Sigmoid colon (tissue), 7 donors: ENCODE results near the gene PIMREG. TPM values are rescaled to one million over a fixed set of nuclear protein-coding genes. Genes with fewer than 3 reads are reported as not detected.

Experiments
- DNase-seq: peaks from one replicate; pipeline ENCODE4 v3.0.0-alpha.2; 2019
- H3K27ac ChIP-seq, 4 donors: fragments of 200-600 bp; sonication (generic); one replicate each; pipeline ENCODE4 v1.5.1; 2016 to 2019; ENCODE audit warnings: mild to moderate bottlenecking in 1 of 4
- H3K27me3 ChIP-seq, 3 donors: fragments of 200-600 bp; sonication (generic); one replicate each; pipeline ENCODE4 v1.5.1; 2019; ENCODE audit warnings: mild to moderate bottlenecking in 1 of 3
- H3K36me3 ChIP-seq, 4 donors: fragments of 200-600 bp; sonication (generic); one replicate each; pipeline ENCODE4 v1.5.1; 2016 to 2019
- H3K4me1 ChIP-seq, 4 donors: fragments of 200-600 bp; sonication (generic); one replicate each; pipeline ENCODE4 v1.5.1; 2017 to 2019
- H3K4me3 ChIP-seq, 4 donors: fragments of 200-600 bp; sonication (generic); one replicate each; pipeline ENCODE4 v1.5.1; 2017 to 2019; ENCODE audit warnings: mild to moderate bottlenecking in 2 of 4, moderate library complexity in 1 of 4
- H3K9me3 ChIP-seq, 4 donors: fragments of 200-600 bp in 3 of 4; sonication (generic) in 3 of 4; one replicate each; pipeline versions ENCODE4 v1.5.1 to v1.6.1; 2013 to 2019
- EP300 ChIP-seq, 4 donors: sonication (generic); formaldehyde crosslinking; IDR thresholded peaks; one replicate each; pipeline ENCODE4 v1.6.1; 2017; ENCODE audit warnings: antibody characterized with exemption in 4 of 4
- POLR2A ChIP-seq, 2 donors: fragments of 450-650 bp; IDR thresholded peaks; one replicate each; pipeline ENCODE4 v1.6.1; 2016; ENCODE audit warnings: antibody characterized with exemption in 2 of 2, mild to moderate bottlenecking in 2 of 2, moderate library complexity in 2 of 2
- POLR2AphosphoS5 ChIP-seq, 4 donors: sonication (generic); formaldehyde crosslinking; IDR thresholded peaks; one replicate each; pipeline ENCODE4 v1.6.1; 2017; ENCODE audit warnings: antibody characterized with exemption in 4 of 4
- WGBS, 2 donors: extraction: QIAGEN DNeasy Blood & Tissue Kit; methylation state at CpG; one replicate each; pipeline ENCODE4 v1.1.7; 2013; 5-methylcytosine and 5-hydroxymethylcytosine counted together
- intact Hi-C: fragments of 100-400 bp; cut with DNase I; formaldehyde crosslinking; loops from one replicate; pipeline ENCODE4 v1.15.1; 2023
- polyA plus RNA-seq, 3 donors: library from polyadenylated mRNA; stranded (reverse); fragments of 200-250 nt; gene quantifications; one replicate each; pipeline ENCODE4 v1.2.3, GENCODE V29; 2013
- total RNA-seq, 4 donors: library from RNA; depleted of rRNA; stranded (reverse); fragments of >200 nt; gene quantifications; one replicate each; pipeline ENCODE4 v1.1.0, GENCODE V29; 2016
- TF ChIP-seq, protein P1 (sequence below), 4 experiments: fragments of 450-650 bp in 3 of 4; fragments of 200-600 bp in 1 of 4; IDR thresholded peaks; one replicate each; pipeline ENCODE4 v1.5.1; 2016 to 2019; ENCODE audit warnings: antibody characterized with exemption in 4 of 4, mild to moderate bottlenecking in 3 of 4, moderate library complexity in 2 of 4
- donor health status: healthy with polysubstance abuse.
- donor health status: Bipolar disorder and iron deficiency.
- donor health status: healthy.

Gene PIMREG
- total and polyA plus RNA-seq, 7 donors = 2.5 to 7.8 TPM; not detected in 5

DNA sequence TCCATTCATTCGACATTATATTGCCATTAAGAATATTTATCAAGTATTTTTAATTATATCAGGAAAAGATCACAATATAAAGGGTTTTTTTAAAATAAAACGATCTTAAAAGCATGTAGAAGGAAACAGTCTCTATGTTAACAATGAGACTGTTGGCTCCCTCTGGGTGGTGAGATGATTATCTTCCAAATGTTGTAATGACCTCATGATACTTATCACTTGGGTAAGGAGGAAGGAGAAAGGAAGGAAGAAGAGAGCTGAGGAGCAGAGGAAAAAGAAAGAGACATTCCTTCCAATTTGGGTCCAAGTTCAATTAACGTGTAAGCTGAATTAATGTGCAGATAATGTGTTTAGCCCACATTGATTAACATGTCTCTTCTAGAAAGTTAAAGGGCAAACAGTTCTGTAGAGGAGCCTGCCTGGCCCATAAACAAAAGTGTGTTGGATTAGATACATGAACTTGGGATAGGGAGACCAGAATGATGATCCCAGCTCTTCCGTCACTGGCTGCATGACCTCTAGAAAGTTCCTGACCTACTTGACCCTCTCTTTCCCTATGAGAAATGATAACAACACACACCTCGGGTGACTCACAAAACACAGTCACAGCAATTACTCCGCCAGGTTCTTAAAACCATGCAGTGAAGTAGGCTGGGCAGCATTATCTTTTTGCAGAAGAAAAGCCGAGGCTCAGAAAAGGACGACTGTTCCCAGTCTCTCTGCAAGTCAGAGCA, 32.0 kb downstream of the PIMREG start:
- peak overlapping the region in 3 of 4 donors; percentile 52 to 68 (median 57) for H3K27ac ChIP-seq
- TF ChIP-seq, protein P1, sequence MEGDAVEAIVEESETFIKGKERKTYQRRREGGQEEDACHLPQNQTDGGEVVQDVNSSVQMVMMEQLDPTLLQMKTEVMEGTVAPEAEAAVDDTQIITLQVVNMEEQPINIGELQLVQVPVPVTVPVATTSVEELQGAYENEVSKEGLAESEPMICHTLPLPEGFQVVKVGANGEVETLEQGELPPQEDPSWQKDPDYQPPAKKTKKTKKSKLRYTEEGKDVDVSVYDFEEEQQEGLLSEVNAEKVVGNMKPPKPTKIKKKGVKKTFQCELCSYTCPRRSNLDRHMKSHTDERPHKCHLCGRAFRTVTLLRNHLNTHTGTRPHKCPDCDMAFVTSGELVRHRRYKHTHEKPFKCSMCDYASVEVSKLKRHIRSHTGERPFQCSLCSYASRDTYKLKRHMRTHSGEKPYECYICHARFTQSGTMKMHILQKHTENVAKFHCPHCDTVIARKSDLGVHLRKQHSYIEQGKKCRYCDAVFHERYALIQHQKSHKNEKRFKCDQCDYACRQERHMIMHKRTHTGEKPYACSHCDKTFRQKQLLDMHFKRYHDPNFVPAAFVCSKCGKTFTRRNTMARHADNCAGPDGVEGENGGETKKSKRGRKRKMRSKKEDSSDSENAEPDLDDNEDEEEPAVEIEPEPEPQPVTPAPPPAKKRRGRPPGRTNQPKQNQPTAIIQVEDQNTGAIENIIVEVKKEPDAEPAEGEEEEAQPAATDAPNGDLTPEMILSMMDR (IDR thresholded peaks at IDR 0.05) = no peak
- no peak overlapping the region for H3K4me3 ChIP-seq
- intact Hi-C loops = no loop called here
- H3K4me1 ChIP-seq = peaks cover 0 to 25% (median 0%) of the 10 kb centered on the region in 4 donors
- WGBS, 2 donors = 77 to 78% methylated on average over 8 of the region's 8 CpGs
- H3K36me3 ChIP-seq = no peaks in the 10 kb centered on the region
- DNase-seq = no peak
- no peaks in the 10 kb centered on the region for H3K9me3 ChIP-seq
- no peaks in the 10 kb centered on the region for H3K27me3 ChIP-seq

DNA sequence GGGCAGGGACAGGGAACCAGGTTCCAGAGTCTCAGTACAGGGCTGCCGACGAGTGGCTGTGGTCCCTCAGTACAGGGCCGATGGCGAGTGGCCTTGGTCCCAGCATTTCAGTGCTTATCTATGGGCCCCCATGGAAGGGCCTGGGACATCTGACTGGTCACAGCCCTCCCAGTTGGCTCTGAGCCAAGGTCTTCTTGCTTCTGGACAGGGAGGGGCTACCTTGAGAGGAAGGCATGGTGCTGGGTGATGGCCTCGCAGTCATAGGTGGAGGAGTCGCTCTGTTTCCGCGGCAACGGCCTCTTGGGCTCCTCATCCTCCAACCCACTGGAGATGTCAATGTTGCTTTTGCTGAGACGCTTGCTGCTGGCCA, 32.5 kb downstream of the PIMREG start:
- 91 to 93% methylated on average over 10 of the region's 10 CpGs for WGBS, 2 donors
- Histone ChIP-seq H3K27ac (peak overlapping the region in 2 of 4 donors; percentile 57 to 68), H3K4me3 (no peak overlapping the region), H3K36me3 (no peaks in the 10 kb centered on the region), H3K4me1 (peaks cover 0 to 25% (median 0%) of the 10 kb centered on the region in 4 donors), H3K27me3 (no peaks in the 10 kb centered on the region), H3K9me3 (no peaks in the 10 kb centered on the region)
- TF ChIP-seq, protein P1 (IDR thresholded peaks at IDR 0.05) = no peak
- TF ChIP-seq POLR2A (IDR thresholded peaks at IDR 0.05) (no peak), POLR2AphosphoS5 (IDR thresholded peaks at IDR 0.05) (no peak), EP300 (IDR thresholded peaks at IDR 0.05) (no peak)
- intact Hi-C loops = no loop called here
- no peak for DNase-seq

DNA sequence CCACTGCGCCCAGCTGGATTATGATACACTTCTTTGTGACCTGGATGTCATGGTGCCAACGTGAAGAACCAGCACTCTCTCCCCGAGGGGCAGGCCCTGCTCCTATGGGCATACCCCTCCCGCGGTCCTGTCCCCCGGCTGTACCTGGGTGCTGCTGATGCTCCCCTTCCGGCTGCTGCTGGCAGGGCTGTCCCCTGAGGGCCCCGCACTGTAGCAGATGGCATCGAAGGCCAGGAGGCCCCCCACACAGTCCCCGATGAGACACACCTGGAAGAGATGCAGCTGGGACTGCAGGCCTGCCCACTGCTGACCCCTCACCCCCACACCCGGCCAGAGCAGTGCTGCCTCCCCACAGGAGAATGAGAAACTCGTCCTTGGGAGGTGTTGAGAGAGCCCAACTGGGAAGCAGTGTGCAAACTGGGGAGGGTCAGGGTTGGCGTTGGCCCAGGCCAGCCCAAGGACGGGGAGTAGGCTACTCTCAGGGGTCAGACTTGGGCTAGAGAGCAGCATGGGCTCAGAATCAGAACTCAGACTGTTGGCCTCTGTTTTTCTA, 33.7 kb downstream of the PIMREG start:
- TF ChIP-seq, protein P1 (IDR thresholded peaks at IDR 0.05) = no peak
- no peak for TF ChIP-seq POLR2A (IDR thresholded peaks at IDR 0.05)
- no peak for TF ChIP-seq POLR2AphosphoS5 (IDR thresholded peaks at IDR 0.05)
- no peak for TF ChIP-seq EP300 (IDR thresholded peaks at IDR 0.05)
- no peak overlapping the region for H3K4me3 ChIP-seq
- H3K9me3 ChIP-seq = no peaks in the 10 kb centered on the region
- peaks cover 0 to 23% (median 0%) of the 10 kb centered on the region in 4 donors for H3K4me1 ChIP-seq
- WGBS, 2 donors = 90 to 91% methylated on average over 14 of the region's 14 CpGs
- no peaks in the 10 kb centered on the region for H3K36me3 ChIP-seq
- intact Hi-C loops = no loop called here
- no peak for DNase-seq
- H3K27me3 ChIP-seq = no peaks in the 10 kb centered on the region
- no peak overlapping the region for H3K27ac ChIP-seq

DNA sequence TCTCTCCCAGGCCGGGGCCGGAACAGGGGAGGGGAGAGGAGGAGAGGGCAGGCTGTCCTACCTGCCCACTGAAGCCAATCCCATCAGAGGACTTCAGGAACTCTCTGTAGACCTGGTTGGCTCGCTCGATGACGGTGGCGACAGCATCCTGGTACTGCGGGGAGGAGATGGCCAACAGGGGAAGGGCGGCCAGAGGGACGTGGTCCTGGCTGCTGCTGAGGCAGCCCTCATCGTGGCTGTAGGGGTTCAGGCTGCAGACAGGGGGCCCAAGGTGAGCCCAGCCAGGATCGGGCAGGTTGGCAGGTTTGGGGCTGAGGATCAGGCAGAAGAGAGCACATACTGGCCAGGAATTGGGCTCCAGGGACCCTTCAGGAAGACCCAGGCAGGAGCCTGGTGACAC, 34.2 kb downstream of the PIMREG start:
- intact Hi-C loops = no loop called here
- no peaks in the 10 kb centered on the region for H3K27me3 ChIP-seq
- TF ChIP-seq, protein P1 (IDR thresholded peaks at IDR 0.05) = no peak
- TF ChIP-seq POLR2A (IDR thresholded peaks at IDR 0.05) (no peak), POLR2AphosphoS5 (IDR thresholded peaks at IDR 0.05) (no peak), EP300 (IDR thresholded peaks at IDR 0.05) (no peak)
- no peaks in the 10 kb centered on the region for H3K9me3 ChIP-seq
- peaks cover 0 to 17% (median 0%) of the 10 kb centered on the region in 4 donors for H3K4me1 ChIP-seq
- H3K27ac ChIP-seq = no peak overlapping the region
- no peak overlapping the region for H3K4me3 ChIP-seq
- H3K36me3 ChIP-seq = peaks cover 0 to 3% (median 0%) of the 10 kb centered on the region in 4 donors
- no peak for DNase-seq
- WGBS, 2 donors = 89 to 91% methylated on average over 11 of the region's 11 CpGs
